GM12892 (cell line): ENCODE data around the gene COL6A2.

Source experiments
- DNase-seq: peaks from one replicate; pipeline ENCODE4 v3.0.0; 2011; ENCODE audit not compliant: insufficient read length
- FAIRE-seq: peaks from 2 replicates; lab custom pipeline; 2011; peaks lifted over from hg19 to GRCh38; lab: Jason Lieb, UNC
- POLR2A ChIP-seq: IDR thresholded peaks from 2 replicates; pipeline ENCODE4 v1.6.1; 2011; ENCODE audit warnings: low read depth, low read length, control low read depth
- POLR2AphosphoS5 ChIP-seq: IDR thresholded peaks from 2 replicates; pipeline ENCODE4 v1.6.1; 2011; ENCODE audit warnings: low read depth, low read length, control low read depth
- TAF1 ChIP-seq: IDR thresholded peaks from 2 replicates; pipeline ENCODE4 v1.6.1; 2011; ENCODE audit warnings: low read depth, mild to moderate bottlenecking, control low read depth, low read length, borderline replicate concordance

The COL6A2 gene

GRCh38 chr21:46155514-46156377, 57.8 kb downstream of the COL6A2 start, which contains the start of gene FTCD:
FTCD (minus strand) TSS chr21:46155579; CDS start chr21:46155523, 56 bp downstream.
- TF ChIP-seq POLR2A, result no peak
- TF ChIP-seq TAF1, result no peak
- no peak for TF ChIP-seq POLR2AphosphoS5
- FAIRE-seq (no peak), DNase-seq (no peak)

DNA sequence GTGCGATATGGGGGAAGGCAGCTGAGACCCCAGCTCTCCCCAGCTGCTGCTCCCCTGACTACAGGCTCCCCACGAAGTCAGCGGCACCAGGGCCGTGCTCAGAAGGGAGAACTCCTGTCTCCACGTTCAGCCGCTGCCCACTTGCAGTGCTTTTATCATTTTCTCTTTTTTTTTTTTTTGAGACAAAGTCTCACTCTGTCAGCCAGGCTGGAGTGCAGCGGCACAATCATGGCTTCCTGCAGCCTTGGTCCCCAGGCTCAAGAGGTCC, 58.4 kb downstream of the COL6A2 start:
- no peak for FAIRE-seq
- no peak for TF ChIP-seq TAF1
- no peak for TF ChIP-seq POLR2AphosphoS5
- no peak for TF ChIP-seq POLR2A

GRCh38 chr21:46156678-46157077, 58.8 kb downstream of the COL6A2 start:
- TF ChIP-seq POLR2AphosphoS5 (no peak), POLR2A (no peak), TAF1 (no peak)
- DNase-seq (no peak), FAIRE-seq (no peak)

More for the DNA sequence above, 58.4 kb downstream of the COL6A2 start:
- DNase-seq, result no peak

DNA sequence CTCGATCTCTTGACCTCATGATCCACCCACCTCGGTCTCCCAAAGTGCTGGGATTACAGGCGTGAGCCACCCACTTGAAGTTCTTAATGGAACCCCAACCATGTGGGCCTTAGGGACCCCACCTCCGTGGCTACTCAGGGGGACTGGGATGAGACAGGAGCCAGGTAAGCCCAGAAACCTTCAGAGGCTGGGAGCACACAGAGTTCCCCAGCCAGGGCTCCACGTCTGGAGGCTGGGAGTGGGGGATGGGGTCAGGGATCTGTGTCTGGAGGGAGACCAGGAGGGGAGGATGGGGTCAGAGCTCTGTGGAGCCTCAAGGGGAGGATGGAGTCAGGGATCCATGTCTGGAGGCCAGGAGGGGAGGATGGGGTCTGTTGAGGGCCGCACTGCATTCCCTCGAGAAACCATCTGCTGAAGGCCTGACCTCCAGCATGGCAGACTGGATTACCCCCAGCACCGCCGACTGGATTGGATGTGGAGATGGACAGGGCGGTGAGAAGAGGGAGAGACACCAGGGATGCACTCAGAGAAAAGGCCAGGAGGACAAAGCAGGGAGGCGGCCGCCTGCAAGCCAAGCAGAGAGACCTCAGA, 59.6 kb downstream of the COL6A2 start:
- DNase-seq (no peak), FAIRE-seq (no peak)
- TF ChIP-seq POLR2AphosphoS5 (no peak), POLR2A (no peak)

DNA sequence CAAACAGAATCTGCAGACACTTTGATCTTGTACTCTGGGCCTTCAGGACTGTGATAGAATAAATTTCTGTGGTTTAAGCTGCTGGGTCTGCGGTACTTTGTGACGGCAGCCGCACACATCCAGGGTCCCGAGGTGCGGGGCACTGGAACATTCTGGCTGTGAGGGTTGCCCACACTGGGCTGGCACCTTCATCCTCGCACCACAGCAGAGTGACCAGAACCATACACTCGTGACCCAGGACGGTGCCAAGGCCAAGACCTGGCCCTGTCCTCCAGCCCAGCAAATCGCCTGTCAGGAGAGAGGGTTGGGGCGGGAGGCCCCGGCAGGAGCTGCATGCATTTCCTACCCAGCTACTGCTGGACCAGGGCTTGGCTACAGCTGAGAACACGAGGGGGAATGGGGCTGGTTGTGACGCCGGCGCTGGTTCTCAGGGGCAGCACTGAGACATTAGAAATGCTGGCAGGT, 60.1 kb downstream of the COL6A2 start:
- FAIRE-seq, result no peak
- TF ChIP-seq POLR2A, result no peak
- TF ChIP-seq TAF1, result no peak
- no peak for TF ChIP-seq POLR2AphosphoS5
- no peak for DNase-seq

DNA sequence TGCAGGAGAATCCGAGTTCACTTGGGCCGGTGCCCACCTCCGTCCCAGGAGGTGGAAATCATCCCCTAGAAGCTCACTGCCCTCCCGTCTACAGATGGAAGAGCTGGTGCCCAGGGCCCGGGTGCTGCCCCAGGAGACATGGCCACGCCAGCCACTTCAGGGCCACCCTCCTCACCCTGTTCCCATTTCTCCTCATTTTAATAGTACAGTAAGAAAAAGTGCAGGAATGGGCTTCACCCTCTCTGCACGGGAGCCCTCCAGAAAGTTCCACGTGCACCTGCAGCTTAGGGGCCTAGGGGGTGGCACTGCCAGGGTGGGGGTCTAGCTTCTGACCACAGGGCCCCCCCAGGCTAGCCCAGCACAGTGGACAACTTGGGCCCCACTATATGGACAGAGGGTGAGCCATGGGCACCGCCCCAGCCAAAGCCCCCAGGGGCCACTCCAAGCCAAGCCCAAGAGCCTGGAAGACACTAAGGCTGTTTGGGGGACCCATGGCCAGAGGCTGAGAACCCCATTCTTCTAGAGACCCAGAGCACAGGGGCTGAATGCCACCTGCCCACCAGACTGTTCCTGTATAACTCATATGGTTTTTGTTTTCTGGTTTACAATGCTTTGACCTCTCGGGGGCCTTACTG, 60.9 kb downstream of the COL6A2 start:
- DNase-seq, result no peak
- TF ChIP-seq POLR2AphosphoS5, result no peak
- no peak for TF ChIP-seq TAF1
- TF ChIP-seq POLR2A, result no peak
- FAIRE-seq, result no peak

- no peak for DNase-seq
- TF ChIP-seq POLR2A, result no peak
- TF ChIP-seq TAF1, result no peak
- TF ChIP-seq POLR2AphosphoS5, result no peak
- no peak for FAIRE-seq
Observed at GRCh38 chr21:46159390-46159789, 61.5 kb downstream of the COL6A2 start.

- TF ChIP-seq POLR2A (no peak), POLR2AphosphoS5 (no peak), TAF1 (no peak)
- FAIRE-seq (no peak), DNase-seq (no peak)
Observed at GRCh38 chr21:46159841-46160656, 62.1 kb downstream of the COL6A2 start.

GRCh38 chr21:46160657-46160906, 62.7 kb downstream of the COL6A2 start:
- no peak for DNase-seq
- TF ChIP-seq POLR2AphosphoS5 (no peak), POLR2A (no peak), TAF1 (no peak)

DNA sequence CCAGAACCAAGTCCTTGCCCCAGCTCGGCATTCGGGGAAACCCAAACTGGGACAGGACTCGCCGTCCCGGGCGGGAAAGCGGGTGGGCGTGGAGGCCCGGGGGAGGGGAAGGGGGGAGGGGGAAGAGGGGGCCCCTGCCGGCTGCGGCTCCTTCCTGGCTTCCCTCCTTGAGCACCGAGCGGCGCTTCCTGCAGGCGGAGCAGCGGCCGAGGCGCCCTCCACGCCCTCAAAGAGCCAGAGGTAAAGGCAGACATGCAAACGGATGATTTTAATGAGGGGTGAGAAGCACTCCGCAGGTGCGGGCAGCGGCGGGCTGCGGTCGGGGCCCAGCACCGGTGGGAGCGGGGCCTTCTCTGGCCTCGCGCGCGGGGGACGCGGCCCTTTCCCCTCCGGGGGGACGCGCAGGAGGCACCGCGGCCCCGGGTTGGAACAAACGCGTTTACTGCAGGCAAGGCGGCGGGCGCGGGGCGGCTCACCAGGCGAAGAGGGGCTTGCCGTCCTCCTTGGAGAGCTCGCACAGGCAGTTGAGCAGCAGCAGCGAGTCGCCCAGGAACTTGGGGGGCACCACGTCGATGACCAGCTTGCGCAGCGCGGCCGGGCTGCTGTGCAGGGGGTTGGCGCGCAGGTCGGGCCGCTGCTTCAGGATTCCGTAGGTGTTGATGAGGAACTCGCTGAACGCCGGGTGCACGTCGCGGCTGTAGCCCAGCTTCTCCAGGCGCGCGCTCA, 63.2 kb downstream of the COL6A2 start:
- TF ChIP-seq POLR2A, result no peak
- TF ChIP-seq POLR2AphosphoS5, result no peak
- no peak for TF ChIP-seq TAF1
- DNase-seq (no peak), FAIRE-seq (no peak)

More at GRCh38 chr21:46160657-46160906, 62.7 kb downstream of the COL6A2 start:
- FAIRE-seq, result no peak

DNA sequence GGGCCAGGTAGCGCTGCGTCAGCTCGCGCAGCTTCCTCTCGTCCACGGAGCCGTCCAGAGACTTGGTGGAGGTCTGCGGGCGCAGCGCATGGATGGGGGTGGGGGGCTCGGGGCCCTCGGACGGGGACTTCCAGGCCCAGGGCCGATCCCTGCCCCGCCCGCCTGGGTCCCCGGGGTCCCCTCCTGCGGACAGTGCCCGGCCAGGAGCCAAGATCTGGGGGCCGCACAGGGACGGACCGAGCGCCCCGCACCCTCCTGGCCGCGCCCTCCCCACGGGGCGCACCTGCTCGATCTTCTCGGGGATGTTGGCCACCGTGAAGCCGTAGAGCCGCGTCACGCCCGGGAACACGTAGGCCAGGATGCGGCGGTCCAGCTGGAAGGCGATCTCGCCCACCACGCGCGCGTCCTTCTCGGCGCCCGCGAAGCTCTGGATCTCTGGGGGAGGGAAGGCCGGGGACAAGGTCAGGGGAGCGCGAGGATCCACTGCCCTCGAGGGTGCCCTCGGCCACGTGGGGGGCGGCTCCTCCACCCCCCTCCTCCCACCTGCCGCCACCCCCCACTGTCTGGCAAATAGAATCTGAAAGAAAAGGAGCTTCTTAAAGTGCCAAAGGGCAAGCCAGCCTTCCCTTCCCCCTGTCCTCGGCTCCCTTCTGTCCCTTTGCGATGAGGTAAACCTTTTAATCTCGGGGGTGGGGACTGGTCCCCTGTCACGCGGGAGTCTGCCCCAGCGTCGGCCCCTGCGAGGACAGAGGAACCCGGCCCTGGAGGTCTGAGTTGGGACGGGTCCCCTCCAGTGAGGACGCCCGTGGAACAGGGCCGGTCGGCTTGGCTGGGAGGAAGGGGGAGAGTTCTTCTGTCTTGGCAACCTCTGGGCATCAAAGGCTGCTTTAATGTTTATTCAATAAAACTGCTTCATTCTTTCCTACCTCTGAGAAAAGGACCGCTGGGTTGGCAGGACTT, 64.0 kb downstream of the COL6A2 start:
- no peak for TF ChIP-seq POLR2A
- no peak for TF ChIP-seq POLR2AphosphoS5
- TF ChIP-seq TAF1, result no peak
- no peak for FAIRE-seq
- DNase-seq, result no peak
